Common myeloid progenitor, CD34-positive (primary cell): ENCODE results near the gene ZKSCAN8.

Source experiments
- CTCF ChIA-PET: fragments of 350-600 bp; sonication (Branson Sonifier 250); formaldehyde crosslinking; loops from one replicate; lab custom pipeline; 2021; ENCODE audit warnings: antibody characterized with exemption; lab: Charles Lee
- POLR2A ChIA-PET: fragments of 350-600 bp; sonication (Branson Sonifier 250); formaldehyde crosslinking; loops from one replicate; lab custom pipeline; 2021; ENCODE audit warnings: antibody characterized with exemption; lab: Charles Lee
- DNase-seq, 3 donors: peaks; one replicate each; pipeline versions ENCODE4 v3.0.0 to v3.0.0-alpha.2; 2013
- H3K27ac ChIP-seq, 2 experiments: 1 replicate in 1 of 2; 2 replicates in 1 of 2; pipeline ENCODE4 v1.7.0; 2013; ENCODE audit warnings: inconsistent platforms in 2 of 2, low read length in 2 of 2, mild to moderate bottlenecking in 2 of 2, low read depth in 1 of 2, moderate library complexity in 1 of 2; ENCODE audit not compliant: severe bottlenecking in 2 of 2, insufficient read depth in 1 of 2, poor library complexity in 1 of 2
- H3K27me3 ChIP-seq, 5 experiments: replicated peaks in 2 of 5; 1 replicate in 3 of 5; 2 replicates in 2 of 5; pipeline versions ENCODE4 v1.6.1 to v1.7.0; 2013; ENCODE audit warnings: low read length in 4 of 5, mild to moderate bottlenecking in 2 of 5, moderate library complexity in 2 of 5, inconsistent platforms in 1 of 5; ENCODE audit not compliant: insufficient read depth in 5 of 5, control insufficient read depth in 4 of 5
- H3K36me3 ChIP-seq, 4 experiments: 1 replicate in 2 of 4; 2 replicates in 2 of 4; pipeline versions ENCODE4 v1.6.1 to v1.7.0; 2013; ENCODE audit warnings: low read length in 3 of 4, control low read depth in 1 of 4, mild to moderate bottlenecking in 1 of 4; ENCODE audit not compliant: control insufficient read depth in 4 of 4, insufficient read depth in 4 of 4
- H3K4me1 ChIP-seq, 4 experiments: 1 replicate in 3 of 4; 2 replicates in 1 of 4; pipeline versions ENCODE4 v1.6.1 to v1.7.1; 2013; ENCODE audit warnings: low read length in 3 of 4, mild to moderate bottlenecking in 3 of 4, control low read depth in 1 of 4, inconsistent platforms in 1 of 4, moderate library complexity in 1 of 4; ENCODE audit not compliant: control insufficient read depth in 4 of 4, insufficient read depth in 4 of 4; ENCODE audit errors: control extremely low read depth in 1 of 4
- H3K4me3 ChIP-seq, 7 experiments: 1 replicate in 4 of 7; 2 replicates in 3 of 7; pipeline versions ENCODE4 v1.5.1 to v1.7.0; 2013; ENCODE audit warnings: mild to moderate bottlenecking in 7 of 7, low read length in 6 of 7, moderate library complexity in 6 of 7, inconsistent platforms in 2 of 7, low read depth in 2 of 7, control low read depth in 1 of 7; ENCODE audit not compliant: insufficient read depth in 4 of 7, control insufficient read depth in 1 of 7; ENCODE audit errors: extremely low read depth in 1 of 7
- H3K9me3 ChIP-seq, 5 experiments: 1 replicate in 4 of 5; 2 replicates in 1 of 5; pipeline versions ENCODE4 v1.6.1 to v1.7.1; 2013; ENCODE audit warnings: low read length in 4 of 5, mild to moderate bottlenecking in 2 of 5, inconsistent platforms in 1 of 5, low read depth in 1 of 5, moderate library complexity in 1 of 5; ENCODE audit not compliant: control insufficient read depth in 4 of 5, insufficient read depth in 2 of 5; ENCODE audit errors: control extremely low read depth in 1 of 5
- WGBS: methylation state at CpG from one replicate; pipeline ENCODE4 v1.1.5; 2013; ENCODE audit not compliant: insufficient coverage; 5-methylcytosine and 5-hydroxymethylcytosine counted together

Gene ZKSCAN8

GRCh38 chr6:28124350-28124970, 17.2 kb upstream of the ZKSCAN8 start, which contains the start of gene ZSCAN16:
Gene ZSCAN16, plus strand, starts transcription at chr6:28124609. Its CDS starts 835 bp downstream, at chr6:28125444.
- no peaks in the 10 kb centered on the region for H3K27me3 ChIP-seq
- 0% methylated on average over 16 of the region's 28 CpGs for WGBS
- peak within 1 kb of the TSS; percentile 80 to 97 (median 92) for H3K4me3 ChIP-seq
- peaks cover 8 to 42% (median 21%) of the 10 kb centered on the region in 4 experiments for H3K36me3 ChIP-seq
- H3K4me1 ChIP-seq, result peaks cover 3 to 23% (median 16%) of the 10 kb centered on the region in 4 experiments
- CTCF ChIA-PET, result interaction anchor here (0.9 to 1.6 kb wide), 5 partner anchors 8 to 232 kb away, joined by 3 to 9 read pairs (median 5); partner anchors contain the start of gene ZKSCAN8
- no peaks in the 10 kb centered on the region for H3K9me3 ChIP-seq
- peak; percentile 76 to 82 (median 80) for DNase-seq
- POLR2A ChIA-PET, result interaction anchor here (0.6 to 1.3 kb wide), 3 partner anchors 11 to 1875 kb away, joined by 3 to 6 read pairs (median 4); no protein-coding TSS in a partner anchor
- H3K27ac ChIP-seq, result peak within 1 kb of the TSS; percentile 49 to 88

- Histone ChIP-seq H3K9me3 (no peaks in the 10 kb centered on the region), H3K4me3 (peak overlapping the region; percentile 80 to 97 (median 92)), H3K36me3 (peaks cover 8 to 46% (median 23%) of the 10 kb centered on the region in 4 experiments), H3K27me3 (no peaks in the 10 kb centered on the region), H3K4me1 (peaks cover 3 to 23% (median 16%) of the 10 kb centered on the region in 4 experiments), H3K27ac (peak overlapping the region; percentile 49 to 88)
- DNase-seq, result peak in 2 of 3 donors; percentile 50 to 63
- ChIA-PET CTCF (interaction anchor here (0.9 to 1.6 kb wide), 6 partner anchors 8 to 232 kb away, joined by 3 to 9 read pairs (median 4); partner anchors contain the start of gene ZKSCAN8), POLR2A (interaction anchor here (0.6 to 0.7 kb wide), 2 partner anchors 11 to 1876 kb away, joined by 3 to 6 read pairs; no protein-coding TSS in a partner anchor)
- WGBS, result 0% methylated on average over 5 of the region's 6 CpGs
Observed at GRCh38 chr6:28124971-28125353, 16.7 kb upstream of the ZKSCAN8 start.

DNA sequence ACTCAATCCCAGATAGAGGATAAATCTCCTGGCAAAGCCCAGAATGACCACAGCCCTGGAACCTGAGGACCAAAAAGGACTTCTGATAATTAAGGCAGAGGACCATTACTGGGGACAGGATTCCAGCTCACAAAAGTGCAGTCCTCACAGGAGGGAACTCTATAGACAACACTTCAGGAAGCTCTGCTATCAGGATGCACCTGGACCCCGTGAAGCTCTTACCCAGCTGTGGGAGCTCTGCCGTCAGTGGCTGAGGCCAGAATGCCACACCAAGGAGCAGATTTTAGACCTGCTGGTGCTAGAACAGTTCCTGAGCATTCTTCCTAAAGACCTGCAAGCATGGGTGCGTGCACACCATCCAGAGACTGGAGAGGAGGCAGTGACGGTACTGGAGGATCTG, 16.3 kb upstream of the ZKSCAN8 start:
- H3K9me3 ChIP-seq, result no peaks in the 10 kb centered on the region
- CTCF ChIA-PET, result interaction anchor here (0.9 to 1.6 kb wide), 7 partner anchors 9 to 231 kb away, joined by 3 to 9 read pairs (median 3); partner anchors contain the start of gene ZKSCAN8
- WGBS, result 58% methylated on average over 3 of the region's 4 CpGs
- H3K4me3 ChIP-seq, result peak overlapping the region in 4 of 7 experiments; percentile 82 to 97 (median 90)
- H3K27me3 ChIP-seq, result no peaks in the 10 kb centered on the region
- H3K27ac ChIP-seq, result peak overlapping the region in 1 of 2 experiments; percentile 88
- DNase-seq, result peak in 2 of 3 donors; percentile 57 to 71
- H3K4me1 ChIP-seq, result peaks cover 3 to 23% (median 16%) of the 10 kb centered on the region in 4 experiments
- peaks cover 8 to 44% (median 21%) of the 10 kb centered on the region in 4 experiments for H3K36me3 ChIP-seq
- POLR2A ChIA-PET, result interaction anchor here (0.6 kb wide), 2 partner anchors 44 to 210 kb away, joined by 3 read pairs; partner anchors contain the start of gene ZSCAN31

GRCh38 chr6:28134015-28134414, 7.7 kb upstream of the ZKSCAN8 start:
- H3K27me3 ChIP-seq, result no peaks in the 10 kb centered on the region
- DNase-seq, result peak; percentile 69 to 76 (median 75)
- H3K4me3 ChIP-seq, result no peak overlapping the region
- H3K9me3 ChIP-seq, result no peaks in the 10 kb centered on the region
- H3K36me3 ChIP-seq, result peaks cover 0 to 20% (median 19%) of the 10 kb centered on the region in 4 experiments
- H3K27ac ChIP-seq, result no peak overlapping the region
- CTCF ChIA-PET, result interaction anchor here (0.7 to 1.6 kb wide), 3 partner anchors 208 to 250 kb away, joined by 3 to 12 read pairs (median 3); no protein-coding TSS in a partner anchor
- POLR2A ChIA-PET, result no interaction called here
- H3K4me1 ChIP-seq, result peaks cover 10 to 33% (median 22%) of the 10 kb centered on the region in 4 experiments
- WGBS, result 81% methylated on average over 2 of the region's 3 CpGs

GRCh38 chr6:28134716-28135115, 7.0 kb upstream of the ZKSCAN8 start:
- Histone ChIP-seq H3K27me3 (no peaks in the 10 kb centered on the region), H3K4me1 (peaks cover 10 to 35% (median 22%) of the 10 kb centered on the region in 4 experiments), H3K36me3 (peaks cover 0 to 20% (median 12%) of the 10 kb centered on the region in 4 experiments), H3K9me3 (no peaks in the 10 kb centered on the region), H3K4me3 (no peak overlapping the region), H3K27ac (no peak overlapping the region)
- DNase-seq, result peak in 1 of 3 donors; percentile 47
- no CpG with 5 or more reads among the region's 1 CpG for WGBS
- ChIA-PET POLR2A (no interaction called here), CTCF (interaction anchor here (0.7 to 1.6 kb wide), 2 partner anchors 208 to 250 kb away, joined by 3 read pairs; no protein-coding TSS in a partner anchor)

GRCh38 chr6:28135393-28135792, 6.3 kb upstream of the ZKSCAN8 start:
- H3K36me3 ChIP-seq, result peaks cover 0 to 20% (median 7%) of the 10 kb centered on the region in 4 experiments
- DNase-seq, result peak in 1 of 3 donors; percentile 13

More at GRCh38 chr6:28135393-28135792, 6.3 kb upstream of the ZKSCAN8 start:
- Histone ChIP-seq H3K27ac (peak overlapping the region in 1 of 2 experiments; percentile 97), H3K4me3 (peak overlapping the region in 4 of 7 experiments; percentile 80 to 89 (median 82)), H3K27me3 (no peaks in the 10 kb centered on the region), H3K4me1 (peaks cover 10 to 41% (median 24%) of the 10 kb centered on the region in 4 experiments), H3K9me3 (no peaks in the 10 kb centered on the region)
- CTCF ChIA-PET, result no interaction called here
- WGBS, result 4% methylated on average over 2 of the region's 3 CpGs
- POLR2A ChIA-PET, result interaction anchor here (0.6 kb wide), 1 partner anchor 11 kb away, joined by 3 read pairs; the partner anchor contains the start of gene ZSCAN16
